ENCODE measurements around the gene FAM171A2. TPM values are rescaled to one million over a fixed set of nuclear protein-coding genes. Genes with fewer than 3 reads are reported as not detected.
A peak's percentile ranks its signal among the peaks of the same experiment; 100 is the strongest.

FAM171A2 gene
- total and polyA plus RNA-seq, 2 of the 8 experiments (the other 6 are each of a cell fraction or from before 2014, with no cell fraction given): 21.9 to 24.1 TPM

DNA sequence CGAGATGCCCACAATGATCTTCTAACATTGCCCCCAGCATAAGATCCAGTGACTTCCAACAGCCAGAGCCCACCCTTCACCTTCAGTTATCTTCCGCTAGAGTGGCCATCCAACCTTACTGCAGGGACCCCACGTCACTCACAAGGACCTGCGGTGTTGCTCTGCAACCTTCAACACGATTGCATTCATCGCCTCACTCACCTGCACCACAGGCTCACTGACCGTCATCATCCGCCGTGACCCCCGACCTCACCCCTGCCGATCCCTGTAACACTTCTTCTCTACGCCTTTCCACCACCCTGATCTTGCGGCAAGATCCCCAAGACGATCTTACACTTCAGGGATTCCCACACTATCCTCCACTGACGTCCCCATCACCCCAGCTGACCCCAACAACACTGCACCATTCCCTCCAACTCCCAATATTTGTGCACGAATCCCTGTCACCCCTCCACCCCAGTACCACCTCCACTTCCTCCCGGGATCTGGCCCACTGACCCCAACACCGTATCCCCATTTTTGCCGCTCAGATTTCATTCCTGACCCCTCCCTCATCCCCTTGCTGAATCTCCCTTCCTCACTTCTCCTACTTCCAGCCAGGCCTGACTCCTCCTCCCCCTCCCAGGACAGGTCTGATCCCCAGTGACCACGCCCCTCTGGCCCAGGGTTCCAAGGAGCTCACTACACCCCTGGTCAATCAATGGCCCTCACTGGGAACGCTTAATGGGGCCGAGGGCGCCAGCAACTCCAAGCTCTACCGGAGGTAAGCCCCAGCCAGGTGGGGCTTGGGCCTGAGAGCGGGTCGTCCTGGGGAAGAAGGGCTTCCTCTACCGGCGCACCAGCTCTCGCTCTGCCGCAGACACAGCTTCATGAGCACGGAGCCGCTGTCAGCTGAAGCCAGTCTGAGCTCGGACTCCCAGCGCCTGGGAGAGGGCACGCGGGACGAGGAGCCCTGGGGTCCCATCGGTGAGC lies 47.6 kb downstream of the FAM171A2 start (continued):
- TF ChIP-seq CBX8 (IDR thresholded peaks at IDR 0.05; ENCODE audit: borderline replicate concordance, low read depth, low read length): no peak
- TF ChIP-seq CEBPB (IDR thresholded peaks at IDR 0.05; ENCODE audit: low read depth, low read length): no peak
- no peak for TF ChIP-seq PHF8 (conservative IDR thresholded peaks at IDR 0.05; ENCODE audit: low read depth, low read length)
- TF ChIP-seq SIN3A (conservative IDR thresholded peaks at IDR 0.05 in 1 of 2, IDR thresholded peaks at IDR 0.05 in 1 of 2; ENCODE audit: low read depth in 1 of 2, low read length in 2 of 2): peak in 1 of 2 experiments; percentile 54; a peak in 1 of 4 replicates
- no peak for TF ChIP-seq CBX5 (IDR thresholded peaks at IDR 0.05; ENCODE audit: low read depth, low read length)
- TF ChIP-seq E2F6 (IDR thresholded peaks at IDR 0.05): no peak
- TF ChIP-seq NRF1 (IDR thresholded peaks at IDR 0.05; ENCODE audit: low read depth, low read length): no peak
- TF ChIP-seq MAFK (IDR thresholded peaks at IDR 0.05; ENCODE audit: low read depth, low read length): no peak

Measured in H1 (cell line).